ENCODE data around the gene BET1L.
"Not testable (repeated sequence)": the region's sequence is repeated elsewhere in the genome, so short reads cannot be mapped to it uniquely, and the experiment has no call there.

The BET1L gene

GRCh38 chr11:207208-207862 is at the start of gene BET1L, which contains the start of gene RIC8A:
BET1L (minus strand) TSS chr11:207399; CDS start chr11:207321, 78 bp downstream.
RIC8A (plus strand) TSS chr11:207708; CDS start chr11:208855, 1,147 bp downstream.
- DNase-seq (ENCODE audit: low read depth in 2 of 2, low spot score in 1 of 2): peak; percentile 89 to 93

- no peak for DNase-seq (ENCODE audit: low read depth in 2 of 2, low spot score in 1 of 2)
Measured at GRCh38 chr11:255816-256215, 48.6 kb upstream of the BET1L start.

GRCh38 chr11:255176-255575 is 48.0 kb upstream of the BET1L start:
- DNase-seq (ENCODE audit: low read depth in 2 of 2, low spot score in 1 of 2): no peak

- DNase-seq (ENCODE audit: low read depth in 2 of 2, low spot score in 1 of 2): no peak
Measured at GRCh38 chr11:253886-254270, 46.7 kb upstream of the BET1L start.

GRCh38 chr11:253160-253885 is 46.1 kb upstream of the BET1L start:
- no peak for DNase-seq (ENCODE audit: low read depth in 2 of 2, low spot score in 1 of 2)

- DNase-seq (ENCODE audit: low read depth in 2 of 2, low spot score in 1 of 2): no peak
Measured at GRCh38 chr11:252666-253065, 45.5 kb upstream of the BET1L start.

GRCh38 chr11:251550-251949 is 44.4 kb upstream of the BET1L start:
- no peak for DNase-seq (ENCODE audit: low read depth in 2 of 2, low spot score in 1 of 2)

- peak; percentile 64 for DNase-seq (ENCODE audit: low read depth in 2 of 2, low spot score in 1 of 2)
Measured at GRCh38 chr11:250740-251299, 43.6 kb upstream of the BET1L start.

GRCh38 chr11:250274-250673 is 43.1 kb upstream of the BET1L start:
- no peak for DNase-seq (ENCODE audit: low read depth in 2 of 2, low spot score in 1 of 2)

GRCh38 chr11:249062-249461 is 41.9 kb upstream of the BET1L start:
- DNase-seq (ENCODE audit: low read depth in 2 of 2, low spot score in 1 of 2): no peak

GRCh38 chr11:244376-244775 is 37.2 kb upstream of the BET1L start:
- DNase-seq (ENCODE audit: low read depth in 2 of 2, low spot score in 1 of 2): no peak

GRCh38 chr11:241634-242033 is 34.4 kb upstream of the BET1L start:
- no peak for DNase-seq (ENCODE audit: low read depth in 2 of 2, low spot score in 1 of 2)

- DNase-seq (ENCODE audit: low read depth in 2 of 2, low spot score in 1 of 2): no peak
Measured at GRCh38 chr11:240315-240714, 33.1 kb upstream of the BET1L start.

GRCh38 chr11:238346-238745 is 31.1 kb upstream of the BET1L start:
- DNase-seq (ENCODE audit: low read depth in 2 of 2, low spot score in 1 of 2): not testable (repeated sequence)

GRCh38 chr11:236774-237767 is 29.9 kb upstream of the BET1L start, which contains the start of gene PSMD13:
PSMD13 (plus strand) TSS chr11:236976; CDS start chr11:237050, 74 bp downstream.
- DNase-seq (ENCODE audit: low read depth in 2 of 2, low spot score in 1 of 2): peak; percentile 66 to 81

- peak; percentile 52 to 61 for DNase-seq (ENCODE audit: low read depth in 2 of 2, low spot score in 1 of 2)
Measured at GRCh38 chr11:235997-236773, 29.0 kb upstream of the BET1L start, which contains the start of gene SIRT3. SIRT3 (minus strand) TSS chr11:236342; CDS start chr11:236328, 14 bp downstream.

- DNase-seq (ENCODE audit: low read depth in 2 of 2, low spot score in 1 of 2): peak; percentile 48 to 55
Measured at GRCh38 chr11:235609-235996, 28.4 kb upstream of the BET1L start.

GRCh38 chr11:235180-235579 is 28.0 kb upstream of the BET1L start:
- DNase-seq (ENCODE audit: low read depth in 2 of 2, low spot score in 1 of 2): no peak

- DNase-seq (ENCODE audit: low read depth in 2 of 2, low spot score in 1 of 2): no peak
Measured at GRCh38 chr11:232783-233565, 25.8 kb upstream of the BET1L start.

Data from stimulated activated CD8-positive, alpha-beta memory T cell treated with anti-CD3 and anti-CD28 coated beads, Interleukin-4, amount 100 ng/mL, for 4 hours (primary cell).